ENCODE measurements around the gene TBC1D5. TPM values are rescaled to one million over a fixed set of nuclear protein-coding genes. Genes with fewer than 3 reads are reported as not detected.

The TBC1D5 gene
- total RNA-seq, 1 experiment from 2014 or later = 33.9 TPM

- ChIA-PET POLR2A (no interaction called here), CTCF (no interaction called here), RAD21 (ENCODE audit: low non-redundant PET in 1 of 2, low total read pairs in 2 of 2, uncharacterized antibody in 2 of 2, unreplicated experiment in 2 of 2) (no interaction called here)
- no peak for DNase-seq (ENCODE audit: low read depth, low spot score)
- Histone ChIP-seq H4K20me1 (ENCODE audit: insufficient read depth) (peaks cover 2% of the 10 kb centered on the region; the same call in 1 of the 2 replicates), H3K4me3 (replicated peaks in 1 of 2; ENCODE audit: low read depth in 1 of 2, low read length in 2 of 2) (no peak overlapping the region), H3K27ac (ENCODE audit: low read depth, low read length) (no peak overlapping the region), H3K9me3 (ENCODE audit: control insufficient read depth in 1 of 2, insufficient read depth in 1 of 2, low read depth in 1 of 2, low read length in 2 of 2) (no peaks in the 10 kb centered on the region), H3K4me2 (ENCODE audit: low read length) (no peak overlapping the region), H2AFZ (ENCODE audit: low read depth, low read length, poor library complexity, severe bottlenecking) (no peak overlapping the region), H3K36me3 (ENCODE audit: control insufficient read depth in 1 of 2, insufficient read depth in 2 of 2, low read length in 2 of 2) (no peaks in the 10 kb centered on the region), H3K9me2 (ENCODE audit: insufficient read depth) (no peaks in the 10 kb centered on the region), H3K27me3 (ENCODE audit: insufficient read depth, low read length) (no peaks in the 10 kb centered on the region), H3K79me2 (ENCODE audit: insufficient read depth, low read length) (no peaks in the 10 kb centered on the region), H3K4me1 (ENCODE audit: control insufficient read depth in 1 of 2, insufficient read depth in 2 of 2, low read length in 2 of 2) (no peaks in the 10 kb centered on the region), H3K9ac (ENCODE audit: low read length) (no peak overlapping the region)
- TF ChIP-seq RAD21 (IDR thresholded peaks at IDR 0.05; ENCODE audit: low read depth) (no peak), SRF (IDR thresholded peaks at IDR 0.05; ENCODE audit: low read depth) (no peak), POLR2AphosphoS5 (IDR thresholded peaks at IDR 0.05; ENCODE audit: low read depth, low read length) (no peak)
- ATAC-seq = no peak
- no TSS peak for BruUV-seq (replicated peaks)
- intact Hi-C loops (cut with micrococcal nuclease) = no loop called here
Observed at GRCh38 chr3:17360991-17361390, 381.4 kb downstream of the TBC1D5 start.

- Histone ChIP-seq H3K4me1 (ENCODE audit: control insufficient read depth in 1 of 2, insufficient read depth in 2 of 2, low read length in 2 of 2) (no peaks in the 10 kb centered on the region), H2AFZ (ENCODE audit: low read depth, low read length, poor library complexity, severe bottlenecking) (no peak overlapping the region), H3K9ac (ENCODE audit: low read length) (no peak overlapping the region), H3K9me3 (ENCODE audit: control insufficient read depth in 1 of 2, insufficient read depth in 1 of 2, low read depth in 1 of 2, low read length in 2 of 2) (no peaks in the 10 kb centered on the region), H3K27me3 (ENCODE audit: insufficient read depth, low read length) (no peaks in the 10 kb centered on the region), H3K9me2 (ENCODE audit: insufficient read depth) (no peaks in the 10 kb centered on the region), H4K20me1 (ENCODE audit: insufficient read depth) (peaks cover 2% of the 10 kb centered on the region; the same call in 1 of the 2 replicates), H3K4me3 (replicated peaks in 1 of 2; ENCODE audit: low read depth in 1 of 2, low read length in 2 of 2) (no peak overlapping the region), H3K79me2 (ENCODE audit: insufficient read depth, low read length) (no peaks in the 10 kb centered on the region), H3K36me3 (ENCODE audit: control insufficient read depth in 1 of 2, insufficient read depth in 2 of 2, low read length in 2 of 2) (no peaks in the 10 kb centered on the region), H3K4me2 (ENCODE audit: low read length) (no peak overlapping the region), H3K27ac (ENCODE audit: low read depth, low read length) (no peak overlapping the region)
- DNase-seq (ENCODE audit: low read depth, low spot score) (no peak), ATAC-seq (no peak)
- RAD21 ChIA-PET (ENCODE audit: low non-redundant PET in 1 of 2, low total read pairs in 2 of 2, uncharacterized antibody in 2 of 2, unreplicated experiment in 2 of 2) = no interaction called here
- no peak for TF ChIP-seq TCF7L2 (IDR thresholded peaks at IDR 0.05; ENCODE audit: borderline replicate concordance, extremely low read depth, insufficient read depth, insufficient read length)
- no peak for TF ChIP-seq ZNF274 (IDR thresholded peaks at IDR 0.05; ENCODE audit: low read depth, low read length)
- TF ChIP-seq ATF3 (IDR thresholded peaks at IDR 0.05) = no peak
- no peak for TF ChIP-seq EZH2 (IDR thresholded peaks at IDR 0.05)
- no peak for TF ChIP-seq POLR2A (IDR thresholded peaks at IDR 0.05; ENCODE audit: borderline replicate concordance, extremely low read depth, insufficient read depth, insufficient read length)
- no peak for TF ChIP-seq SIN3A (IDR thresholded peaks at IDR 0.05; ENCODE audit: low read depth)
- TF ChIP-seq REST (IDR thresholded peaks at IDR 0.05; ENCODE audit: low read depth) = no peak
- TF ChIP-seq YY1 (IDR thresholded peaks at IDR 0.05; ENCODE audit: extremely low read depth, insufficient replicate concordance, low read depth, low read length) = no peak
- TF ChIP-seq EZH2phosphoT487 (IDR thresholded peaks at IDR 0.05; ENCODE audit: borderline replicate concordance) = no peak
- no peak for TF ChIP-seq JUND (IDR thresholded peaks at IDR 0.05)
- TF ChIP-seq CEBPB (IDR thresholded peaks at IDR 0.05; ENCODE audit: low read depth) = no peak
- TF ChIP-seq MAX (IDR thresholded peaks at IDR 0.05) = no peak
- no peak for TF ChIP-seq CTCF (IDR thresholded peaks at IDR 0.05 in 2 of 3, conservative IDR thresholded peaks at IDR 0.05 in 1 of 3; ENCODE audit: borderline replicate concordance in 1 of 3, insufficient read depth in 1 of 3, low read depth in 2 of 3, low read length in 2 of 3)
- intact Hi-C loops (cut with micrococcal nuclease) = no loop called here
- CTCF ChIA-PET = no interaction called here
- no TSS peak for BruUV-seq (replicated peaks)
- POLR2A ChIA-PET = no interaction called here
Observed at GRCh38 chr3:17359911-17360310, 382.5 kb downstream of the TBC1D5 start.

Data from HCT116 (cell line).